Measurements from ENCODE around the gene ENTR1.

The ENTR1 gene

GRCh38 chr9:136410500-136411287 lies at the start of gene ENTR1, which contains the start of gene PMPCA:
TSS of gene ENTR1 (minus strand) at chr9:136410614. CDS start at chr9:136410397, 217 bp downstream.
TSS of gene PMPCA (plus strand) at chr9:136410658. CDS start at chr9:136410669, 11 bp downstream.
- DNase-seq (ENCODE audit: extremely low read depth in 1 of 2, low read depth in 1 of 2): peak; percentile 90 to 91

GRCh38 chr9:136459425-136459824 lies 49.0 kb upstream of the ENTR1 start:
- no peak for DNase-seq (ENCODE audit: extremely low read depth in 1 of 2, low read depth in 1 of 2)

- DNase-seq (ENCODE audit: extremely low read depth in 1 of 2, low read depth in 1 of 2): no peak
Measured at GRCh38 chr9:136457326-136457725, 46.9 kb upstream of the ENTR1 start.

GRCh38 chr9:136456258-136456657 lies 45.8 kb upstream of the ENTR1 start:
- no peak for DNase-seq (ENCODE audit: extremely low read depth in 1 of 2, low read depth in 1 of 2)

- no peak for DNase-seq (ENCODE audit: extremely low read depth in 1 of 2, low read depth in 1 of 2)
Measured at GRCh38 chr9:136455043-136456002, 44.9 kb upstream of the ENTR1 start.

GRCh38 chr9:136454026-136454796 lies 43.8 kb upstream of the ENTR1 start:
- no peak for DNase-seq (ENCODE audit: extremely low read depth in 1 of 2, low read depth in 1 of 2)

- no peak for DNase-seq (ENCODE audit: extremely low read depth in 1 of 2, low read depth in 1 of 2)
Measured at GRCh38 chr9:136453326-136453725, 42.9 kb upstream of the ENTR1 start.

GRCh38 chr9:136451221-136451877 lies 40.9 kb upstream of the ENTR1 start:
- DNase-seq (ENCODE audit: extremely low read depth in 1 of 2, low read depth in 1 of 2): no peak

- no peak for DNase-seq (ENCODE audit: extremely low read depth in 1 of 2, low read depth in 1 of 2)
Measured at GRCh38 chr9:136448655-136449054, 38.2 kb upstream of the ENTR1 start.

GRCh38 chr9:136447173-136447778 lies 36.9 kb upstream of the ENTR1 start:
- no peak for DNase-seq (ENCODE audit: extremely low read depth in 1 of 2, low read depth in 1 of 2)

- no peak for DNase-seq (ENCODE audit: extremely low read depth in 1 of 2, low read depth in 1 of 2)
Measured at GRCh38 chr9:136445799-136446198, 35.4 kb upstream of the ENTR1 start.

GRCh38 chr9:136444102-136444501 lies 33.7 kb upstream of the ENTR1 start:
- DNase-seq (ENCODE audit: extremely low read depth in 1 of 2, low read depth in 1 of 2): no peak

GRCh38 chr9:136443687-136444086 lies 33.3 kb upstream of the ENTR1 start:
- DNase-seq (ENCODE audit: extremely low read depth in 1 of 2, low read depth in 1 of 2): no peak

- DNase-seq (ENCODE audit: extremely low read depth in 1 of 2, low read depth in 1 of 2): no peak
Measured at GRCh38 chr9:136443087-136443486, 32.7 kb upstream of the ENTR1 start.

GRCh38 chr9:136442265-136442664 lies 31.9 kb upstream of the ENTR1 start:
- no peak for DNase-seq (ENCODE audit: extremely low read depth in 1 of 2, low read depth in 1 of 2)

GRCh38 chr9:136441681-136442245 lies 31.3 kb upstream of the ENTR1 start:
- DNase-seq (ENCODE audit: extremely low read depth in 1 of 2, low read depth in 1 of 2): no peak

GRCh38 chr9:136441191-136441680 lies 30.8 kb upstream of the ENTR1 start:
- no peak for DNase-seq (ENCODE audit: extremely low read depth in 1 of 2, low read depth in 1 of 2)

GRCh38 chr9:136439481-136440408 lies 29.3 kb upstream of the ENTR1 start, which contains the start of gene INPP5E:
TSS of gene INPP5E (minus strand) at chr9:136439845. CDS start at chr9:136439419, 426 bp downstream.
- peak; percentile 32 to 72 for DNase-seq (ENCODE audit: extremely low read depth in 1 of 2, low read depth in 1 of 2)

All from stimulated activated CD8-positive, alpha-beta memory T cell treated with anti-CD3 and anti-CD28 coated beads, Interleukin-7, amount 100 ng/mL, for 48 hours (primary cell).